ENCODE data around the gene ZNF57.
"Not testable (repeated sequence)": the region's sequence is repeated elsewhere in the genome, so short reads cannot be mapped to it uniquely, and the experiment has no call there.

Gene ZNF57

DNA sequence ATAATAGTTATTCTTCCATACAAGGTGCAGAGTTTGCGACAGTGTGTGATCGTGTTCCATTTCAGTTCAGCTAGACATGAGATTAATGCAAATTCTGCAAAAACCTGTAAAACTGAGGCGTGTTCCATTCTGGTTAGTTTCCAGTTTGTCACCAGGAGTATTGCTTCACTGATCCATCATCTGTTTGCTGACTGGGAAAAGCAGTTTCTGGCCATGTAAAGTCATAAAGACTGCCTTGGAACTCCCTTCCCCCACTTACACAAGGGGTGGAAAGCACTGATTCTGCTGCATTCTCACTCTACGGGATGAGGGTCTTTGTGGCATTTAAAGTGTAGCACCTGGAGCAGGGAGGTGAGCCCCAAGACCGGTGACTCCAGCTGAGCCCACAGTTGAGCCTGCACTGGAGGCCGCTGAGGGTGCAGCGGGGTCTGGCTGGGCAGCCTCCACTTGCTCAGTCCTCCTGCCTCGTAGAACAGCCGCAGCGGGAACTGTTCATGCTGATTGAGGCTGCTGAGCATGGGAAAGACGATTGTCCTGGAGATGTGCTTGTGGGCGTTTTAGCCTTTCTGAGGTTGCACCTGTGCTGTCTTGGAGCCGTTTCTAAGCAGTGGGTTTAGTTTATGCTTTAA lies 2.0 kb downstream of the ZNF57 start:
- no peak for DNase-seq

DNA sequence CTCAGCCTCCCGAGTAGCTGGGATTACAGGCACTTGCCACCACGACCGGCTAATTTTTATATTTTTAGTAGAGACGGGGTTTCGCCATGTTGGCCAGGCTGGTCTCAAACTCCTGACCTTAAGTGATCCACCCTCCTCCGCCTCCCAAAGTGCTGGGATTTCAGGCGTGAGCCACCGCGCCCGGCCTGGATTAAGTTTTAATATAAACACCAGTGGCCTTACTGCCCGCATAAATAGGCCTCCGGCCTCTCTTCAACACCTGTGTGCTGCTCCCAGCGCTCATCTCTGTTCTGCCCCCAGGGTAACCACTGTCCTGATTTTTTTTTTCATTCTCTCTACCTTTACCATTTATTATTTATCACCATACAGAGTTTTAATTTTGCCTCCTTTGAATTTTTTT lies 2.6 kb downstream of the ZNF57 start:
- not testable (repeated sequence) for DNase-seq

DNA sequence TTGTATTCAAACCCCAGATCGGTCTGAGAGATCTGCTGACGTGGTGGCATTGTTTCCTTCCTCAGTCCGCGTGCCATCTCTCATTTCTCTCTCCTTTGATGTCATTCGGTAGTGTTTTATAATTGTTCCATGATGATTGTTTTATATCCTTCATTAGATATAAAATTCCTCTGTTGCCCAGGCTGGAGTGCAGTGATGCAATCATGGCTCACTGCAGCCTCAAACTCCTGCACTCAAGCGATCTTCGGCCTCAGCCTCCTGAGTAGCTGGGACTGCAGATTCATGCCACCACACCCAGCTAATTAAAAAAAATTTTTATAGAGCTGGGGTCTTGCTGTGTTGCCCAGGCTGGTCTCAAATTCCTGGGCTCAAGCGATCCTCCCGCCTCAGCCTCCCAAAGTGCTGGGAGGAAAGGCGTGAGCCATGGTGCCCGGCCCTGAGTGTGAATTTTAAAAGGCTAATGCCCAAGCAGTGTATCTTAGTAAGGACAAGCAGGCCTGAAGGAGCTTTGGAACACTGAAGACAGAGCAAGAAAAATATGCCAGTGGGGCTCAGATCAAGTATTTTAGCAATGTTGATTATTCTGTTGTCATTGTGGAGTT lies 5.3 kb downstream of the ZNF57 start:
- no peak for DNase-seq

DNA sequence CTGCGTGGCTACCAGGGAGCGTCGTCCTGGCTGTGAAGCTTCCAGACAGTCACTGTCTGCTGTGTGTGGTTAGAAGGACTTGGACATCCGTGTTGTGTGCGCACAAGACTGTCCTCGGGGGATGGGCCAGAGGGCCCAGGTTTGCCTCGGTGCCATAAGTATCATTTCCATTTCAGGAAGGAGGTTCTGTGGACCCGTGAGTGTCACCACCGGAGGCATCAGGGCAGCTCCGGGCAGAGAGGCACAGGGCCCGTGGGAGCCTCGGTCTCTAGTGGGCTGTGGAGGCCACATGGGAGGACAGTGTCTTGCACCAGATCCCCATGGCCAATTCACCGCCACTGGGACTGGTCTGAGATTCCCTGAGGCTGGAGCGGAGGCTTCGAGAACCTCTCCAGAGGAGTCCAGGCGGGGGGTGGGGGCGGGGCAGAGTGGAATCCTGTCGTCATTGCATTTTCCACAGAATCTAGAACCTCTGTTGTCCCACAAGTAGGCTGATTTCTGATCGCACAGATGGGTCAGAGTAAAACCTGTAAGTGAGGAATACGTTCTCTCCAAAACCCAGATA lies 6.0 kb downstream of the ZNF57 start:
- DNase-seq, result no peak

DNA sequence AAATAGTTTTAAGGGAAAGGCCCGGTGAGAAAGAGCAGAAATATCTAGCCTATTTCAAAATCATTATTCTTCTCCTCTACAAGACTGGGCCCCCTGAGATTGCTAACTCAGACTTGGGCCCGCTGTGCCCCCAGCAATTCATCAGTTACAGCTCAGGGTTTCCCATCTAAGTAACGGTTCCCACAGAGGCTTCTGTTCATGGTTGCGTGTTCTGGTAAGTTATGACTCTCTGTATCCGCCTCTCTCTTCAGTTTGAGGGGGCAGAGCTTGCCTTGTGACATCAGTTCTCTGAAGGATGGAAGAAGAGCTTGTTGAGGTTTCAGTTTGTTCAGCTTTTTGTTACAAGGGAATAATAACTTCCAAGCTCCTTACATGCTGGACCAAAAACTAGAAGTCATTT lies 11.6 kb downstream of the ZNF57 start:
- DNase-seq, result no peak

DNA sequence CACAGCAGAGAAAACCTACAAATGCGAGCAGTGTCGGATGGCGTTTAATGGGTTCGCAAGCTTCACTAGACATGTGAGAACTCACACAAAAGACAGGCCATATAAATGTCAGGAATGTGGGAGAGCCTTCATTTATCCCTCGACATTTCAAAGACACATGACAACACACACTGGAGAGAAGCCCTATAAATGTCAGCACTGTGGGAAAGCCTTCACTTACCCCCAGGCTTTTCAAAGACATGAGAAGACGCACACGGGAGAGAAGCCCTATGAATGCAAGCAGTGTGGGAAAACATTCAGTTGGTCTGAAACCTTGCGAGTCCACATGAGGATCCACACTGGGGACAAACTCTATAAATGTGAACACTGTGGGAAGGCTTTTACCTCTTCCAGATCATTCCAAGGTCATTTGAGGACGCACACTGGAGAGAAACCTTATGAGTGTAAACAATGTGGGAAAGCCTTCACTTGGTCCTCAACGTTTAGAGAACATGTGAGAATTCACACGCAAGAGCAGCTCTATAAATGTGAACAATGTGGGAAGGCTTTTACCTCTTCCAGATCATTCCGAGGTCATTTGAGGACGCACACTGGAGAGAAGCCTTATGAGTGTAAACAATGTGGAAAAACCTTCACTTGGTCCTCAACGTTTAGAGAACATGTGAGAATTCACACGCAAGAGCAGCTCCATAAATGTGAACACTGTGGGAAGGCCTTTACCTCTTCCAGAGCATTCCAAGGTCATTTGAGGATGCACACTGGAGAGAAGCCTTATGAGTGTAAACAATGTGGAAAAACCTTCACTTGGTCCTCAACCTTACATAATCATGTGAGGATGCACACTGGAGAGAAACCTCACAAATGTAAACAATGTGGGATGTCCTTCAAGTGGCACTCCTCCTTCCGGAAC lies 16.8 kb downstream of the ZNF57 start:
- DNase-seq, result no peak

DNA sequence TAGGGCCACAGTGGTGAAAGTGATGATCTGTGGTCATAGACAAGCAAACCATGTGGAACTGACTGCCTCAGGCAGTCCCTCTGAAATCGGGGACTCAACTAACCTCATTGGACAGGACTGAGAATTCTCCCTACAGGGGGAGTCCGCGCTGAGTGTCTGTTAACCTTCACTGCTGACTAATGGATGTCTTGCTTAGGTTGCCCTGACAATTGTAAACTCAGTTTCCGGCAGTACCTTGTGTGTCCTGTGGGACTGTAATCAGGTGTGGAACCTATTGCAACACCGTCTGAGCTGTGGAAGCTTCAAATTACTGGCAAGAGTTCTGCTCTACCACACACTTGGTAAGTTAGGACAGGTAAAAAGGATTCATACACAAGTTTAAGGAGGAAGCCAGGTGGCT lies 22.3 kb downstream of the ZNF57 start:
- DNase-seq, result no peak

DNA sequence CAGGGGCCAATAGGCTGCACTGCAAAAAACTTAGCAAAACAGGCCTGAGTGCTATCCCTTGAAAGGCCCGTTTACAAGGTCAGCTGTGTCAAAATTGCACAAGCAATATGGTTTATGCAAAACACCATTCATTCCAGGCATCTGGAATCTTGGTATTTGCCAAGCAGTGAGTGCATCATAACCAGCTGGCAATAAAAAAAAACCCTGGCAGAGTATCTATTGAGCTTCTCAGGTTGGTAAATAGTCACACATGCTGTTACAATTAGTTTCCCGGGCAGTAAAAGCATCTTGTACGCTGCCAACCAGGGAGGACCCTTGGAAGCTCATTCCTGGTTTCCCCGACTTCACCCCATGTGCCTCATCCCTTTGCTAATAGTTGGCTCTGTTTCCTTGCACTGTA lies 22.8 kb downstream of the ZNF57 start:
- no peak for DNase-seq

DNA sequence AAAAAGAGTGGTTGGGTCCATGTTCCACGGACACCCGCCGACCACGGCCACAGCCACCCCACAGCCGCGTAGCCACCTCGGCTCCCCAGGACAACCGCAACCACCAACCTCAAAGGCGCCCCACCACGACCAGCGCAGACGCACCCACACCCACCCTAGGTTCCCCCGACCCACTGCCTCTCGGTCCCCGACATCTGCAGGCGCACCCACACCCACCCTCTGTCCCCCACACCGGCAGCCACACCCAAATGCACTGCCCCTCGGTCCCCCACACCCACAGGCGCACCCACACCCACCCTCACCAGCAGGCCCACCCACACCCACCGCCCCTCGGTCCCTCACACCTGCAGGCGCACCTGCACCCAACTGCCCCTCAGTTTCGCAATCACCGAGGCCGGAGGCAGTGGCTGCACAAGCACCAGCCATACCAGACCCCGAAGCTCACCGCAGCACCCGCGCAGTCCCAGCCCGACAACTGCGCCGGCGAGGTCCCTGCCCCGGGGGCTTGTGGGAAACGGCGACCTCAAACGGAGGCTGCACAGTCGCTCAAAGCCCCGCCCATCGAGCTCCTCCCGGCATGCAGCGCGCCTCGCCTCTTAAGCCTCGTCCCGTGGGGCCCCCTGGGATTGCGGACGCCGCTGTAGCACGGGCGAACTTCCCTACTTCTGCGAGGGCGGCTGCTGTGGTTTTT lies 25.8 kb downstream of the ZNF57 start:
- DNase-seq, result no peak

DNA sequence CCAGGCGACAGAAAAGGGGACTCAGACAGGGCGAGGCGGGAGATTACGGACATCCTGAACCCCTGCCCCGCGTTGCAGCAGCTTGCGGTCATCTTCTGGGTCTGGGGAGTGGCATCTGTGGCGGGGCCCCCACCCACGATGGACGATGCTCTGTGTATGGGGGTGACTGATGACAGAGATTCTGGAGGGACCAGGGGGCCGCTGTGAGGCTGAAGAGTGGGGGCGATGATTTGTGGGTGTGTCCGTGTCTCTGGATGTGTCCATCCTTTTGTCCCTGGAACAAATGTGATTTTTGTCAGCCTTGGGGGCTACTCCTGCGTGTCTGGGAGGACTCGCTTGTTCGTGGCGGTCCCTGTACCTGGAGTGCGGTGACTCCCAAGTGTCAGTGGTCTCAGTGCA lies 26.3 kb downstream of the ZNF57 start:
- no peak for DNase-seq

DNA sequence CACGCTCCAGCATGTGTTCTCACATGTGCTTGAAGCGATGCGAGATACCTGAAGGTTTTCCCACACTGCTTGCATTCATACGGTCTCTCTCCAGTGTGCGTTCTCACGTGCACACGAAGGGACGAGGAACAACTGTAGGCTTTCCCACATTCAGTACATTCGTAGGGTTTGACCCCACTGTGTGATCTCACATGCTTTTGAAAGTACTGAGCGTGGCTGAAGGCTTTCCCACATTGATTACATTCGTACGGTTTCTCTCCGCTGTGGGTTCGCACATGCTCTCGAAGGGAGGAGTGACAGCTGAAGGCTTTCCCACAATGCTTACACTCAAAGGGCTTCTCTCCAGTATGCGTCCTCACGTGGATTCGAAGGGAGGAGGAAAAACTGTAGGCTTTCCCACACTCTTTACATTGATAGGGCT lies 32.8 kb downstream of the ZNF57 start:
- no peak for DNase-seq

DNA sequence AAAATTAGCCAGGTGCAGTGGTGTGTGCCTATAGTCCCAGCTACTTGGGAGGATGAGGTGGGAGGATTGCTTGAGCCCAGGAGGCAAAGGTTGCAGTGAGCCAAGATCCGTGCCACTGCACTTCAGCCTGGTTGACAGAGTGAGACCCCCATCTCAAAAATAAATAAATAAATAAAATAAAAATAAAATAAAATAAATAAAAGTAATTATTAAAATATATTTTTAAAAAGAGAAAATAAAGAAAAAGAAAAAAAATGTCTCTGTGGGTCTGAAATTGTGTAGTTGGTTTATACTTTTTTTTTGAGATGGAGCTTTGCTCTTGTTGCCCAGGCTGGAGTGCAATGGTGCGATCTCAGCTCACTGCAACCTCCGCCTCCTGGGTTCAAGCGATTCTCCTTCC lies 35.1 kb downstream of the ZNF57 start:
- not testable (repeated sequence) for DNase-seq

DNA sequence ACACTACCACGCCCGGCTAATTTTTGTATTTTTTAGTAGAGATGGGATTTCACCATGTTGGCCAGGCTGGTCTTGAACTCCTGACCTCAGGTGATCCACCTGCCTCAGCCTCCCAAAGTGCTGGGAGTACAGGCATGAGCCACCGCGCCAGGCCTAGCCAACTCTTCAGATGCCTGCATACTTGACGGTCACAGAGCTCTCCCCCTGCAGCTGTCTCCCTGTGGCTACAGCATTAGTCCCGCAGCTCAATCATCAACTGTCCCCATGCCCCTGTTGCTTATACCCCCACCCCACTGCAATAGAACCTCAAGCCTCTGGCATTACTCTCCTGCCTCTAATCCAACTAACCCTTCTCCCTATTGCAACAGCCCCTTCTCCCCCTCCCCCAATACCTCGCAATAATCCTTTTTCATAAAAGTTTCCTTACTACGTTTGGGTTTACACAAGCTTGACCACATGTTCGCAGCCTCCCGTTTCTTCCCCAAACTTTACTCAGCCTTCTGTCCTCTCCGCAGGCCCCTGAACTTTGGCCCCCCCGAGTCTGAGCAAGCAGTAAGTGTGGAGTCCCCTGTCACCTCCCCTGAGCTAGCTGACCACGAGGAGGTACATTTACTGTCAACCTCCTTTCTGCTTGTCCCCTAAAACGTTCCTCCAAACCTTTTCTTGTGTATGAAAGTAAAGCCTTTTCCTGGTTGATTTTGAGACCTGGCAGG lies 42.4 kb downstream of the ZNF57 start:
- DNase-seq, result no peak

DNA sequence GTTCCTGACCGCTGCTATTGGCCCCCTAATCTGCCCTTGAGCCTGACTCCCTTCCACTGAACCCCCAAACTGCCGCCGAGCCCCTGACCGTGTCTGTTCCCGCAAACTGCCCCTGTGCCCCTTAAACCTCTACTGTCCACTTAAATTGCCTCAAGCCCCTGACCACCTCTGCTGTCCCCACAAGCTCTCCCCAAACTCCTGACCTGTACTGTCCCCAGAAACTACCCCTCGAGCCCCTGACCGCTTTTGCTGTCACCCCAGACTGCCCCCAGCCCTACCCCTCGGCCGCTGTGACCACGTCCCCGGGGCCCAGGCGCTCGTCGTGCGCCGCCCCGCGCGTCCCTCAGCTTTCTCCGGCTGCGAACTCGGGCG lies 43.7 kb downstream of the ZNF57 start:
- DNase-seq, result no peak

DNA sequence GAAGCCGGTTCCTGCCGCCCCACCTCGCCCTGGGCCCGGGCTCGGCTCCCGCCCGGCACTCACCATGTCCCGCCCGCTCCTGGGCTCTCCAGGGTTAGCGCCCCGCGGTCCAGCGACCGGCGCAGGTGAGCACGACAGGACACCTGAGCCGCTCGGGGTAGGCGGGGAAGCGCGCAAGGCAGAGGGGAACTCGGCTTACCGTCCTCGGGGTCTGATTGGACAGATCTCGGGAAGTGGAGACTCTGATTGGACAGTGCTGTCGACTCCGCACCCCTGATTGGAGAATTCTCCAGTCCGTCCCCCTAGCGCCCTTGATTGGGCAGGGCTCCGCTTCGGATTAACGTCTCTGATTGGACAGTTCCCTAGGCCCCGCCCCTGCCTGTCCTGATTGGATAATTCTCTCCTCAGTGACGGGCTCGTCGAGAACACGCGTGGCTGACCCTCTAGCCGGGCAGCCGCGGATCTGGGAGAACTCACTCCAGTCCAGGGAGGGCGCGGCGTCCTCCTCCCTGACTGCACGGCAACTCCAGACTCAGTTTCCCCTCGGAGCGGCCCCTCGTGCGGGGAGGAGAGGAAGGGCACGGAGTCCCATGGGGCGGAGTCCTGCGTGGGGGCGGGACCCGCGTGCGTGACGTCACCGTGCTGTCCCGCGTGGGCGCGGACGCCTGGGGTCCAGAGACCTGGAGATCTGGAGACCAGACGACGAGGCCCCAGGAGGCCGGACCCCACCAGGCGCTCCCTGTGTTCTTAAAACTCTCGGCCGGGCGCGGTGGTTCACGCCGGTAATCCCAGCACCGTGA lies 44.2 kb downstream of the ZNF57 start, which contains the start of gene ZNF77:
Gene ZNF77, minus strand, starts transcription at position 197 of the 800 bp plus-strand sequence. Its CDS starts 131 bp downstream, at position 66.
- peak; percentile 99 for DNase-seq

DNA sequence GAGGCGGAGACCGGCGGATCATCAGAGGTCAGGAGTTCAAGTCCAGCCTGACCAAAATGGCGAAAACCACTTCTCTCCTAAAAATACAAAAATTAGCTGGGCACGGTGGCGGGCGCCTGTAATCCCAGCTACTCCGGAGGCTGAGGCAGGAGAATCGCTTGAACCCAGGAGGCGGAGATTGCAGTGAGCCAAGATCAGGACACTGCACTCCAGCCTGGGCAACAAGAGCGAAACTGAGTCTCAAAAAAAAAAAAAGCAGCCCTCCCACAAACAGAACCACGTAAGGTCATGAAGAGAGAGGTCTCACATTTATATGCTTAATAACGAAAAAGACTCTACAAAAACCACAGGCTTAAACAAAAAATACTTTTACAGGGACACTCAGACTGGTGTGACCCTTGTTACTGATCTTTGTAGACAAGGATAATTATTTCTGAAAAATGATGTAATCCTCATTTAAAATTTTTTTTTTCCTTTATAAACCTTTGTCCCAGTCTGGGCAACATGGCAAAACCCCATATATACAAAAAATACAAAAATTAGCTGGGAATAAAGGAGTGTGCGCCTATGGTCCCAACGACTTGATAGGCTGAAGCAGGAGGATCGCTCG lies 45.0 kb downstream of the ZNF57 start:
- no peak for DNase-seq

DNA sequence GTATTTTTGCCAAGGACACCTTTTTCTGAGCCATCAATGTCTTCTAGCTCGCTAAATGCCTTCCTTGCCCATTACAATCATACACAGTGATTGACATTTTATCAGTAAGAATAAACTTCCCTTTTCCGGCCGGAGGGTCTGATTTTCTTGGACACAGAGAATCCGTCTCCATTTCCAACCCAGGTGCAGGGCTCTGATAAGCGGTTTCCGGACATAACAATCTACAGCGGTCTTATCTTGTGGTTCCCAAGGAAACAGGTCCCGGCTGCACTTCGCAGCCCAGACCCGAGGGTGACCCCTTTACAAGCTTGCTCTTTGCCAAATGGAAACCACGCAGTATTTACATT lies 49.2 kb downstream of the ZNF57 start:
- DNase-seq, result no peak

DNA sequence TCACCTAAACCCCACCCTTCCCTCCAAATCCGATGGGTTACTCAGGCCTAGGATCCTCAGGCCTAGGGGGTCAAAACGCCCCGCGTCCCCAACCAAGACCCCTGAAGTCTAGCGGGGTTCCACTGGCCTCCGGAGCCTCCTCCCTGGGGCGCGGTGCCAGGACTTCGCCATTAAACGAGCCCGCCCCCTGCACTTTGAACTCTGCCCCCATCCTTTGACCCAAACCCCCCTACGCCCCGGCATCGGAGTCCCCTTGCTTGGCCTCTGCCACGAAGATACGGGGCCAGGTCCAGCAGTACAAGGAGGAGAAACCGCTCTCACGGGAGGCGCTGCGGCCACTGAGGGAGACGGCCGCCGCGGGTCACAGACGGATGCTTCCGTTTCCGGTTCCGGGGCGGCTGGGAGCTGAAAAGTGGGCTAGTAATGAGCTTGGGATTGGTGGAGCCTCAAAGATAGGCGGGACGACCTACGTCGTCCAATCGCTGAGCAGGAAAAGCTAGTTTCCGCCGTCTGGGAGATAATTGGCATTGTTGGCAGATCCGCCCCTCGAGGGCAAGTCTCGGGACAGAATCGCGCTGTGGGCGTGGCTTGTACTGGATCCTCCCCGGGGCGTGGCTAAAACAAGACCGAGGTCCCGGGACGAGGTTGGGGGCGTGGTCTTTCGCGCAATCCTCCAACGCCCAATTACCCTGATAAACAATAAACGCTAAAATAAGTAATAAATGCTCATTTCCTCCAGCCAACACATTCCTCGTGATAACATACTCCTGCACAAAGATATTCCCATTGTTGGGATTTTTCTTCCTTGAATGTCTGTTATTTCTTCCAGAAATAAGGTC lies 49.8 kb downstream of the ZNF57 start:
- DNase-seq, result peak; percentile 100

DNA sequence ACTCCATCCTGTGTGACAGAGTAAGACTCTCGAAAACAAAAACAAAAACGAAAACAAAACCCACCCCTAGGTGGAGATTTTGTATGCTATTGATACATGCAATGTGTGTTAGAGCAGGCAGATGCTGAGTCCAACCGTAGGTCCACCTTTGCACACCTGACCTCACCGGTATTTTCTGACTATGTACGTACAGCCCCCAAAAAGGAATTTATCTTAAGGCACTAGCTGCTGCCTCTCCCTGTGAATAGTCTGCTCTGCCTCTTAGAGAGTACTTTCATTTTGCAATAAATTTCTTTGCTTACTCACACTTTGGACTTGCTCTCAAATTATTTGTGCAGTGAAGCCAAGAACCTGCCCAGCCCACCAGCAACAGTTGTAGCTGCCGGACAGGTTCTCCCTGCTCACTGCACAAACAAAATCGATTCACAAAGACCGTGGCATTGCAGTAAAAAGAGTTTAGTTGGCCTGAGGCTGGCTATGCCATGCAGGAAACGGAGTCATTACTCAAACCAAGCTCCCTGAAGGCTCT lies 52.3 kb downstream of the ZNF57 start:
- DNase-seq, result no peak

DNA sequence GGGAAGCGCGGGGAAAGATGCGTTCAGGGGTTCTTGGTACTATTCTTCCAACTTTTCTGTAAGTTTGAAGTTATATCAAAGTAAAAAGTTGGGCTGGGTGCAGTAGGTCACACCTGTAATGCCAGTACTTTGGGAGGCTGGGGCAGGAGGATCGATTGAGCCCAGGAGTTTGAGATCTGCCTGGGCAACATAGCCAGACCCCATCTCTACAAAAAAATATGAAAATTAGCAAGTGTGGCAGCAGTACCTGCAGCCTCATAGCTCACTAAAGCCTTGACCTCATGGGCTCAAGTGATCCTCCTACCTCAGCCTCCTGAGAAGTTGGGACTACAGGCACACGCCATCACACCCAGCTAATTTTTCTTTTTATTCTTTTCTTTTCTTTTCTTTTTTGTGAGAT lies 56.4 kb downstream of the ZNF57 start:
- no peak for DNase-seq

All from CD4-positive, alpha-beta T cell treated with Interleukin-12 subunit alpha and Interleukin-12 subunit beta, for 1 hour (primary cell).